Panc1 (cell line): ENCODE results near the gene TMEM131. TPM values are rescaled to one million over a fixed set of nuclear protein-coding genes. Genes with fewer than 3 reads are reported as not detected.

Experiments
- ATAC-seq: fragments of 200-7000 bp; cut with Tn5 transposase; 2 replicates; pipeline ENCODE4 v1.9.1; 2020; ENCODE audit warnings: mild to moderate bottlenecking, moderate library complexity
- BruUV-seq: library from RNA; stranded (reverse); fragments of 400-500 nt; replicated peaks from 2 replicates; lab custom pipeline; 2021; lab: Mats Ljungman, UMichigan
- CTCF ChIA-PET: fragments of 300-600 bp; sonication (Branson Sonifier 250); formaldehyde crosslinking; loops from one replicate; lab custom pipeline; 2022; ENCODE audit warnings: antibody characterized with exemption; lab: Charles Lee
- POLR2A ChIA-PET: fragments of 300-600 bp; sonication (Branson Sonifier 250); formaldehyde crosslinking; loops from one replicate; lab custom pipeline; 2022; ENCODE audit warnings: antibody characterized with exemption; lab: Charles Lee
- DNase-seq: peaks from one replicate; pipeline ENCODE4 v3.0.0-alpha.2; 2010; ENCODE audit warnings: low read depth, low spot score
- H3K27ac ChIP-seq: 2 replicates; pipeline ENCODE4 v1.5.1; 2011; ENCODE audit warnings: mild to moderate bottlenecking, low read length, inconsistent platforms
- H3K27me3 ChIP-seq: fragments of 200-500 bp; sonication (Bioruptor generic); 2 replicates; pipeline ENCODE4 v1.6.0; 2014; ENCODE audit warnings: low read length, inconsistent platforms; ENCODE audit not compliant: control insufficient read depth, insufficient read depth
- H3K36me3 ChIP-seq: fragments of 200-500 bp; sonication (Bioruptor generic); 2 replicates; pipeline ENCODE4 v1.5.1; 2014; ENCODE audit warnings: inconsistent platforms, mild to moderate bottlenecking, low read length, moderate library complexity; ENCODE audit not compliant: control insufficient read depth, insufficient read depth
- H3K4me1 ChIP-seq: 2 replicates; pipeline ENCODE4 v1.5.1; 2011; ENCODE audit warnings: inconsistent platforms, mild to moderate bottlenecking, low read length, moderate library complexity; ENCODE audit not compliant: control insufficient read depth, insufficient read depth
- H3K4me3 ChIP-seq, 2 experiments: 2 replicates each; pipeline ENCODE4 v1.5.1; 2011 to 2012; ENCODE audit warnings: low read depth in 2 of 2, low read length in 2 of 2, mild to moderate bottlenecking in 2 of 2, inconsistent platforms in 1 of 2, moderate library complexity in 1 of 2
- H3K9me3 ChIP-seq: fragments of 200-500 bp; sonication (Bioruptor generic); 2 replicates; pipeline ENCODE4 v1.5.1; 2014; ENCODE audit warnings: low read depth, mild to moderate bottlenecking, inconsistent platforms, low read length, moderate library complexity; ENCODE audit not compliant: control insufficient read depth, insufficient read depth
- POLR2AphosphoS5 ChIP-seq: IDR thresholded peaks from 2 replicates; pipeline ENCODE4 v1.6.1; 2012; ENCODE audit warnings: mild to moderate bottlenecking, low read depth, low read length, moderate library complexity
- SIN3A ChIP-seq: IDR thresholded peaks from 2 replicates; pipeline ENCODE4 v1.6.1; 2012; ENCODE audit warnings: low read depth, mild to moderate bottlenecking, low read length, moderate library complexity, borderline replicate concordance; ENCODE audit not compliant: insufficient read depth
- TCF7L2 ChIP-seq: IDR thresholded peaks from 2 replicates; pipeline ENCODE4 v1.6.1; 2011; ENCODE audit warnings: mild to moderate bottlenecking, low read depth, low read length, inconsistent platforms
- in situ Hi-C: cut with HindIII; loops from 2 replicates; pipeline ENCODE4 v1.10.0; 2016; ENCODE audit warnings: low sequenced_read_pairs, low pct_unique_long_range_greater_than_20kb
- intact Hi-C: fragments of 100-400 bp; cut with micrococcal nuclease; formaldehyde crosslinking; loops from one replicate; pipeline ENCODE4 v1.10.0; 2022; ENCODE audit not compliant: unreplicated experiment
- total RNA-seq: library from RNA; stranded (reverse); gene quantifications from one replicate; pipeline ENCODE4 v1.2.1, GENCODE V29; 2021; ENCODE audit not compliant: unreplicated experiment
- TF ChIP-seq, protein P1 (sequence below): fragments of 450-650 bp; IDR thresholded peaks from 2 replicates; pipeline ENCODE4 v1.5.1; 2017; ENCODE audit warnings: mild to moderate bottlenecking
- TF ChIP-seq, protein P2 (sequence below), 2 experiments: IDR thresholded peaks; 2 replicates each; pipeline ENCODE4 v1.6.1; 2011 to 2012; ENCODE audit warnings: low read depth in 2 of 2, control low read depth in 1 of 2, low read length in 1 of 2, mild to moderate bottlenecking in 1 of 2, moderate library complexity in 1 of 2; ENCODE audit not compliant: insufficient read depth in 1 of 2

Gene TMEM131
- total RNA-seq, 1 experiment from 2014 or later: 43.4 TPM

DNA sequence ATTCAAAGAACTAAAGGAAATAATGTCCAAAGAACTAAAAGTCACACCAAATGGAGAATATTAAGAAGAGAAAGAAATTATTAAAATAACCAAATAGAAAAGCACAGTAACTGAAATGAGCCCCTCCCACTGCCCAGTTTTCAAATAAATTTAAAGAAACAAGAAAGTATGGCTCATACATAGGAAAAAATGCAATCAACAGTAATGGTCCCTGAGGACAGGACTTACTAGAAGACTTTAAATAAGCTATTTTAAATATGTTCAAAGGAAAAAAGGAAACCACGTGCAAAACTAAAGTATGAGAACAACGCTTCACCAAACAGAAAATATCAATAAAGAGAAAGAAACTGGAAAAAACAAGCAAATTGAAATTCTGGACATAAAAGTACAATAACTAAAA is 58.9 kb downstream of the TMEM131 start:
- TF ChIP-seq SIN3A (no peak), TCF7L2 (no peak), POLR2AphosphoS5 (no peak)
- TF ChIP-seq, protein P1, sequence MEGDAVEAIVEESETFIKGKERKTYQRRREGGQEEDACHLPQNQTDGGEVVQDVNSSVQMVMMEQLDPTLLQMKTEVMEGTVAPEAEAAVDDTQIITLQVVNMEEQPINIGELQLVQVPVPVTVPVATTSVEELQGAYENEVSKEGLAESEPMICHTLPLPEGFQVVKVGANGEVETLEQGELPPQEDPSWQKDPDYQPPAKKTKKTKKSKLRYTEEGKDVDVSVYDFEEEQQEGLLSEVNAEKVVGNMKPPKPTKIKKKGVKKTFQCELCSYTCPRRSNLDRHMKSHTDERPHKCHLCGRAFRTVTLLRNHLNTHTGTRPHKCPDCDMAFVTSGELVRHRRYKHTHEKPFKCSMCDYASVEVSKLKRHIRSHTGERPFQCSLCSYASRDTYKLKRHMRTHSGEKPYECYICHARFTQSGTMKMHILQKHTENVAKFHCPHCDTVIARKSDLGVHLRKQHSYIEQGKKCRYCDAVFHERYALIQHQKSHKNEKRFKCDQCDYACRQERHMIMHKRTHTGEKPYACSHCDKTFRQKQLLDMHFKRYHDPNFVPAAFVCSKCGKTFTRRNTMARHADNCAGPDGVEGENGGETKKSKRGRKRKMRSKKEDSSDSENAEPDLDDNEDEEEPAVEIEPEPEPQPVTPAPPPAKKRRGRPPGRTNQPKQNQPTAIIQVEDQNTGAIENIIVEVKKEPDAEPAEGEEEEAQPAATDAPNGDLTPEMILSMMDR: no peak
- TF ChIP-seq, protein P2, sequence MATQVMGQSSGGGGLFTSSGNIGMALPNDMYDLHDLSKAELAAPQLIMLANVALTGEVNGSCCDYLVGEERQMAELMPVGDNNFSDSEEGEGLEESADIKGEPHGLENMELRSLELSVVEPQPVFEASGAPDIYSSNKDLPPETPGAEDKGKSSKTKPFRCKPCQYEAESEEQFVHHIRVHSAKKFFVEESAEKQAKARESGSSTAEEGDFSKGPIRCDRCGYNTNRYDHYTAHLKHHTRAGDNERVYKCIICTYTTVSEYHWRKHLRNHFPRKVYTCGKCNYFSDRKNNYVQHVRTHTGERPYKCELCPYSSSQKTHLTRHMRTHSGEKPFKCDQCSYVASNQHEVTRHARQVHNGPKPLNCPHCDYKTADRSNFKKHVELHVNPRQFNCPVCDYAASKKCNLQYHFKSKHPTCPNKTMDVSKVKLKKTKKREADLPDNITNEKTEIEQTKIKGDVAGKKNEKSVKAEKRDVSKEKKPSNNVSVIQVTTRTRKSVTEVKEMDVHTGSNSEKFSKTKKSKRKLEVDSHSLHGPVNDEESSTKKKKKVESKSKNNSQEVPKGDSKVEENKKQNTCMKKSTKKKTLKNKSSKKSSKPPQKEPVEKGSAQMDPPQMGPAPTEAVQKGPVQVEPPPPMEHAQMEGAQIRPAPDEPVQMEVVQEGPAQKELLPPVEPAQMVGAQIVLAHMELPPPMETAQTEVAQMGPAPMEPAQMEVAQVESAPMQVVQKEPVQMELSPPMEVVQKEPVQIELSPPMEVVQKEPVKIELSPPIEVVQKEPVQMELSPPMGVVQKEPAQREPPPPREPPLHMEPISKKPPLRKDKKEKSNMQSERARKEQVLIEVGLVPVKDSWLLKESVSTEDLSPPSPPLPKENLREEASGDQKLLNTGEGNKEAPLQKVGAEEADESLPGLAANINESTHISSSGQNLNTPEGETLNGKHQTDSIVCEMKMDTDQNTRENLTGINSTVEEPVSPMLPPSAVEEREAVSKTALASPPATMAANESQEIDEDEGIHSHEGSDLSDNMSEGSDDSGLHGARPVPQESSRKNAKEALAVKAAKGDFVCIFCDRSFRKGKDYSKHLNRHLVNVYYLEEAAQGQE (IDR thresholded peaks at IDR 0.05; ENCODE audit: insufficient read depth in 1 of 2, low read depth in 2 of 2, low read length in 1 of 2): no peak
- no peak for DNase-seq
- intact Hi-C loops (no loop called here), in situ Hi-C loops (no loop called here)
- Histone ChIP-seq H3K4me3 (no peak overlapping the region), H3K9me3 (no peaks in the 10 kb centered on the region), H3K27me3 (no peaks in the 10 kb centered on the region), H3K4me1 (peaks cover 26% of the 10 kb centered on the region), H3K27ac (no peak overlapping the region), H3K36me3 (no peaks in the 10 kb centered on the region)
- POLR2A ChIA-PET: no interaction called here
- BruUV-seq: no TSS peak
- CTCF ChIA-PET: interaction anchor here (0.6 kb wide), 1 partner anchor 64 kb away, joined by 3 read pairs; no protein-coding TSS in a partner anchor
- ATAC-seq: no peak

DNA sequence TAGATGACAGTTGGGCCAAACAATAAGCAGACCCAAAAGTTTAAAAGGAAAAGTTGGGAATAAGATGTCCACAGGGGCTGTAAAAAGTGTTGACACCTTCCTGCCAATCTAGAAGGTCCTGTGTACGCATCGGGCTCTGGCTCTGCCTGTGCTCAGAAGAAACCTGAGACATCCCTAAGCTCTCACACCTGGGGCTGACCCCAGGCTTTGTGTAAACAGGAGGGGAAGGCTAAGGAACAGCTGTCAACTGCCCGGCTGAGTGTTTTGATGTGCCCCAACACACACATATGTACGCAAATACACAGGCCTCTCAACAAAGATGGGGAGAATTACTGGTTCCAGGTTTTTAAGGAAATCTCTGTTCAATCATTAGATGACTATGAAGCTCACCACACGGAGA is 59.5 kb downstream of the TMEM131 start:
- ATAC-seq: peak; percentile 96
- H3K4me1 ChIP-seq: peaks cover 26% of the 10 kb centered on the region
- intact Hi-C loops: no loop called here
- no peaks in the 10 kb centered on the region for H3K36me3 ChIP-seq
- ChIA-PET POLR2A (no interaction called here), CTCF (no interaction called here)
- H3K9me3 ChIP-seq: no peaks in the 10 kb centered on the region
- H3K27ac ChIP-seq: peak overlapping the region; percentile 52
- TF ChIP-seq, protein P2 (IDR thresholded peaks at IDR 0.05; ENCODE audit: insufficient read depth in 1 of 2, low read depth in 2 of 2, low read length in 1 of 2): no peak
- TF ChIP-seq POLR2AphosphoS5: no peak
- TF ChIP-seq, protein P1: no peak
- no peak for TF ChIP-seq TCF7L2
- no peak for TF ChIP-seq SIN3A
- no TSS peak for BruUV-seq
- in situ Hi-C loops: no loop called here
- peak overlapping the region in 1 of 2 experiments; percentile 14; a peak in 2 of 4 replicates for H3K4me3 ChIP-seq
- H3K27me3 ChIP-seq: no peaks in the 10 kb centered on the region
- no peak for DNase-seq
